Natural killer cell (primary cell): Measurements from ENCODE around the gene NUDT14. TPM values are rescaled to one million over a fixed set of nuclear protein-coding genes. Genes with fewer than 3 reads are reported as not detected.

ENCODE experiments used
- ATAC-seq, 3 donors: fragments of 150-1000 bp in 2 of 3; fragments of 200-7000 bp in 1 of 3; cut with Tn5 transposase; 1 replicate in 1 of 3; 2 replicates in 2 of 3; pipeline ENCODE4 v1.10.0; 2021; ENCODE audit warnings: mild to moderate bottlenecking in 2 of 3, moderate library complexity in 2 of 3
- DNase-seq, 2 donors: peaks; one replicate each; pipeline versions ENCODE4 v3.0.0 to v3.0.0-alpha.2; 2013 to 2021; ENCODE audit warnings: mixed read lengths in 1 of 2
- H3K27ac ChIP-seq: one replicate; pipeline ENCODE4 v1.5.1; 2013; ENCODE audit warnings: mild to moderate bottlenecking, low read length
- H3K27me3 ChIP-seq: one replicate; pipeline ENCODE4 v1.6.1; 2013; ENCODE audit warnings: low read length; ENCODE audit not compliant: control insufficient read depth, insufficient read depth
- H3K36me3 ChIP-seq: one replicate; pipeline ENCODE4 v1.6.1; 2013; ENCODE audit warnings: low read length; ENCODE audit not compliant: control insufficient read depth, insufficient read depth
- H3K4me1 ChIP-seq: one replicate; pipeline ENCODE4 v1.6.1; 2013; ENCODE audit warnings: low read length; ENCODE audit not compliant: control insufficient read depth, insufficient read depth
- H3K4me3 ChIP-seq: one replicate; pipeline ENCODE4 v1.5.1; 2013; ENCODE audit warnings: low read length
- H3K9me3 ChIP-seq: one replicate; pipeline ENCODE4 v1.6.1; 2013; ENCODE audit warnings: low read length; ENCODE audit not compliant: control insufficient read depth, insufficient read depth
- H3K27ac Mint-ChIP-seq, 2 donors: one replicate each; pipeline ENCODE4 v1.8.0; 2022; ENCODE audit warnings: mild to moderate bottlenecking in 2 of 2, mixed read lengths in 2 of 2, moderate library complexity in 1 of 2
- H3K27me3 Mint-ChIP-seq, 2 donors: one replicate each; pipeline ENCODE4 v1.8.0; 2022; ENCODE audit warnings: low read depth in 2 of 2, mixed read lengths in 2 of 2
- H3K36me3 Mint-ChIP-seq: one replicate; pipeline ENCODE4 v1.8.0; 2022; ENCODE audit warnings: mixed read lengths
- H3K4me1 Mint-ChIP-seq, 2 donors: one replicate each; pipeline ENCODE4 v1.8.0; 2022; ENCODE audit warnings: mixed read lengths in 2 of 2
- H3K4me3 Mint-ChIP-seq: one replicate; pipeline ENCODE4 v1.8.0; 2022; ENCODE audit warnings: mild to moderate bottlenecking, moderate library complexity, mixed read lengths
- H3K9me3 Mint-ChIP-seq, 2 donors: one replicate each; pipeline ENCODE4 v1.8.0; 2022; ENCODE audit warnings: mixed read lengths in 2 of 2
- WGBS: methylation state at CpG from one replicate; pipeline ENCODE4 v1.1.7; 2013; ENCODE audit warnings: missing lambda C conversion rate; ENCODE audit not compliant: insufficient coverage; 5-methylcytosine and 5-hydroxymethylcytosine counted together
- intact Hi-C: fragments of 100-400 bp; cut with micrococcal nuclease; formaldehyde crosslinking; loops from one replicate; pipeline ENCODE4 v1.14.2; 2022
- total RNA-seq, 4 donors: library from RNA; stranded (reverse); fragments of 120-200 nt in 1 of 4; gene quantifications; one replicate each; pipeline versions ENCODE4 v1.2.3 to v1.2.4, GENCODE V29; 2013 to 2022
- TF ChIP-seq, protein P1 (sequence below): fragments of 200-600 bp; IDR thresholded peaks from one replicate; pipeline ENCODE4 v1.8.0; 2022; ENCODE audit warnings: antibody characterized with exemption

NUDT14 gene
- total RNA-seq, 3 donors from 2014 or later (not counting 1 experiment from before 2014, with no cell fraction given), result 16.0 to 32.9 (median 22.8) TPM

DNA sequence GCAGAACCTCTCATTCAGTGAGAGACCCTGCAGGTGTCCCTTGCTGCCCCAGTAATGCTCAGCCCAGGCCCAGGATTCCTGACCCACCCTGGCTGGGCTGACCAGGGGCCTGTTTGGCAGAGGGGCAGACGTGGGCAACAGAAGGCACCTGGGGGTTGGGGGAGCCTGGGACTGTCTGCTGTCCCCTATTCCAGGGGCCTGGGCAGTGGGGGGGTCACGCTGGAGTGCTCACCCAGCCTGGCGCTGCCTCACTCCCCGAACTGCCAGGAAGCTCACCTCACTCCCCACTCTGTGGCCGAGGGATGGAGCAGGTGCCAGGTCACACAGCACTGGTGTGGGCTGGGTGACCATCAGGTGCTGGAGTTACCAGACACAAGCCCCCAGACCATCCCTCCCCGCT is 22.6 kb upstream of the NUDT14 start:
- no peaks in the 10 kb centered on the region for H3K9me3 Mint-ChIP-seq
- DNase-seq (no peak), ATAC-seq (no peak)
- H3K27me3 Mint-ChIP-seq, result peaks cover 0 to 26% of the 10 kb centered on the region in 2 donors
- H3K36me3 ChIP-seq, result no peaks in the 10 kb centered on the region
- no peaks in the 10 kb centered on the region for H3K36me3 Mint-ChIP-seq
- H3K9me3 ChIP-seq, result no peaks in the 10 kb centered on the region
- H3K27ac ChIP-seq, result no peak overlapping the region
- TF ChIP-seq, protein P1, sequence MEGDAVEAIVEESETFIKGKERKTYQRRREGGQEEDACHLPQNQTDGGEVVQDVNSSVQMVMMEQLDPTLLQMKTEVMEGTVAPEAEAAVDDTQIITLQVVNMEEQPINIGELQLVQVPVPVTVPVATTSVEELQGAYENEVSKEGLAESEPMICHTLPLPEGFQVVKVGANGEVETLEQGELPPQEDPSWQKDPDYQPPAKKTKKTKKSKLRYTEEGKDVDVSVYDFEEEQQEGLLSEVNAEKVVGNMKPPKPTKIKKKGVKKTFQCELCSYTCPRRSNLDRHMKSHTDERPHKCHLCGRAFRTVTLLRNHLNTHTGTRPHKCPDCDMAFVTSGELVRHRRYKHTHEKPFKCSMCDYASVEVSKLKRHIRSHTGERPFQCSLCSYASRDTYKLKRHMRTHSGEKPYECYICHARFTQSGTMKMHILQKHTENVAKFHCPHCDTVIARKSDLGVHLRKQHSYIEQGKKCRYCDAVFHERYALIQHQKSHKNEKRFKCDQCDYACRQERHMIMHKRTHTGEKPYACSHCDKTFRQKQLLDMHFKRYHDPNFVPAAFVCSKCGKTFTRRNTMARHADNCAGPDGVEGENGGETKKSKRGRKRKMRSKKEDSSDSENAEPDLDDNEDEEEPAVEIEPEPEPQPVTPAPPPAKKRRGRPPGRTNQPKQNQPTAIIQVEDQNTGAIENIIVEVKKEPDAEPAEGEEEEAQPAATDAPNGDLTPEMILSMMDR, result no peak
- H3K4me1 Mint-ChIP-seq, result peaks cover 0 to 26% of the 10 kb centered on the region in 2 donors
- intact Hi-C loops, result loop anchor here (1.0 to 10.0 kb wide), 2 partner anchors 91 to 149 kb away; no protein-coding TSS in a partner anchor
- H3K4me1 ChIP-seq, result peaks cover 37% of the 10 kb centered on the region
- peaks cover 4% of the 10 kb centered on the region for H3K27me3 ChIP-seq
- no peak overlapping the region for H3K4me3 Mint-ChIP-seq
- no peak overlapping the region for H3K27ac Mint-ChIP-seq
- H3K4me3 ChIP-seq, result no peak overlapping the region
- WGBS, result 73% methylated on average over 6 of the region's 6 CpGs

DNA sequence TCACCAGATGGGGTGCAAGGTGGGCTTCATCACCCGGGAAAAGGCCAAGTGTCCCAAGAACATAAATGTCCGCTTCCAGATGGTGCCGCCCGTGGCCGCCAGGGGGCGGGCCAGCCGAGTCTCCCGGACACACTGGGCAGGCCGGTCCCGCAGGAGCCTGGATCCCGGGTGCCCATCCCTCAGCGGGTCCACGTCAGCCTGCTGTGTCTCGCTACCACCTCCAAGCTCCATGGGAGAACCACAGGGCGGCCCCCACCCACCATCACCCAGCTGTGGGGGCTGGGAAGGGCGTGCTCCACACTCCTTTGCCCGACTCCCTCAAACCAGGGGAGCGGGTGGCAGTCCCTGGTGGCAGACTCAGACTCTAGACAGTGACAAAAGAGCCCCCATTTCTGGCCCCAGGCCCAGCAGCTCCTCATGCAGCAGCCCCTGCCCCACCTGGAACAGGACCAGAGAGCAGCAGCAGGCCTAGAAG is 22.0 kb upstream of the NUDT14 start:
- 11% methylated on average over 18 of the region's 18 CpGs for WGBS
- H3K27ac ChIP-seq, result no peak overlapping the region
- no peak overlapping the region for H3K27ac Mint-ChIP-seq
- peaks cover 0 to 30% of the 10 kb centered on the region in 2 donors for H3K27me3 Mint-ChIP-seq
- no peak overlapping the region for H3K4me3 Mint-ChIP-seq
- no peaks in the 10 kb centered on the region for H3K9me3 Mint-ChIP-seq
- peaks cover 37% of the 10 kb centered on the region for H3K4me1 ChIP-seq
- H3K27me3 ChIP-seq, result peaks cover 9% of the 10 kb centered on the region
- intact Hi-C loops, result loop anchor here (1.0 to 10.0 kb wide), 2 partner anchors 92 to 149 kb away; no protein-coding TSS in a partner anchor
- no peaks in the 10 kb centered on the region for H3K9me3 ChIP-seq
- no peak overlapping the region for H3K4me3 ChIP-seq
- H3K4me1 Mint-ChIP-seq, result peaks cover 0 to 27% of the 10 kb centered on the region in 2 donors
- peak; percentile 54 to 69 (median 62) for ATAC-seq
- TF ChIP-seq, protein P1, result peak; percentile 96
- no peaks in the 10 kb centered on the region for H3K36me3 ChIP-seq
- no peaks in the 10 kb centered on the region for H3K36me3 Mint-ChIP-seq
- peak; percentile 70 to 72 for DNase-seq

GRCh38 chr14:105201925-105202513 is 20.9 kb upstream of the NUDT14 start:
- DNase-seq, result peak in 1 of 2 donors; percentile 50
- Mint-ChIP-seq H3K36me3 (no peaks in the 10 kb centered on the region), H3K4me1 (peaks cover 0 to 27% of the 10 kb centered on the region in 2 donors), H3K4me3 (no peak overlapping the region), H3K27ac (no peak overlapping the region), H3K27me3 (peaks cover 0 to 32% of the 10 kb centered on the region in 2 donors), H3K9me3 (no peaks in the 10 kb centered on the region)
- no peaks in the 10 kb centered on the region for H3K36me3 ChIP-seq
- no peak overlapping the region for H3K4me3 ChIP-seq
- no peaks in the 10 kb centered on the region for H3K9me3 ChIP-seq
- intact Hi-C loops, result loop anchor here (10.0 kb wide), 1 partner anchor 93 kb away; no protein-coding TSS in a partner anchor
- H3K4me1 ChIP-seq, result peaks cover 40% of the 10 kb centered on the region
- 25% methylated on average over 20 of the region's 20 CpGs for WGBS
- peaks cover 15% of the 10 kb centered on the region for H3K27me3 ChIP-seq
- peak in 2 of 3 donors; percentile 5 to 14 for ATAC-seq
- TF ChIP-seq, protein P1, result no peak
- H3K27ac ChIP-seq, result no peak overlapping the region
